ENCODE measurements around the gene CLASP1. TPM values are rescaled to one million over a fixed set of nuclear protein-coding genes. Genes with fewer than 3 reads are reported as not detected.

CLASP1 gene
- total and polyA plus RNA-seq, 4 donors = 7.5 to 50.0 (median 21.9) TPM

DNA sequence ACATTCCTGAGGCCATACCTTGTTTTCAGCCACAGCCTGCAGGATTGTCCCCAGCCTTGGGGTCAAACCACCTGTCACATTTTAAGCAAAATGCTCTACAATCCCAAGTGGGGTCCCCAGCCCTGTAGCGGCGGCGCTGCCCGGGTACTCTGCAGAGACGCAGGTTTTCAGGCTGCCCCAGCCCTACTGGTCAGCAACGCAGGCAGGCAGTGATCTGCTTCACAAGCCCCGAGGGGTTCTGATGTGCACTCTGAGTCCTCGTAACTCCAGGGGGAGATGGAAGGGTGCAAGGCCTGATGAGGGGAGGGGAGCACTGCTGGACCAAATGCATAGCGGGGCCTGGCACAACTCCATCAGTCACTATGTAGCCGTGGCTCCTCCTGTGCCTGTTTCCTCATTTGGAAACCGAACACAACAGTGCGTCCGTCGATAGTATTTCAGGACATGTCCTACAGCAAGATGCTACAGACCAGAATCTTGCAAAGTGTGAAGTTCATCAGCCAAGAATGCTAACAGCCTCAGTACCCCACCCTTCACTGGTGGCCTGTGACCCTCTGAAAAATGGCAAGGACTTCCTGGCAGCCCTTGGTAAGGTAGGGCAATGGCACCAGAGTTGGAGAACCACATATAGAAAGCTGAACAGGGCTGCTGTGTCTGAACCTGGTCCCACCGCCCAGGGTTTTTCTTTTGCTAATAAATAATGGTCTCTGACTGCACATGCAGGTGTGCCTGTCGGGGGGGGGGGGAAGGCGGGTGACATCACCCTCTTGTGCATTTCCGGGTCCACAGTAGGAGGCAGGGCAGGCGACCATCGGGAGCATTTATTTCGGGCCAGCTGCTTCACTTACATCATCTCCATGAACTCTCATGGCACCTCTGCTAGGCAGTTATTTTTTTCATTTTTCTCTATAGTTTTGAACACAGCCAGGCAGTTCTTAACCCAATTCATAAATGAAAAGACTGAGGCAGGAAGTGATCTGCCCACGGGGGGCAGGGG lies 313.7 kb downstream of the CLASP1 start (continued):
- TF ChIP-seq, protein P1, sequence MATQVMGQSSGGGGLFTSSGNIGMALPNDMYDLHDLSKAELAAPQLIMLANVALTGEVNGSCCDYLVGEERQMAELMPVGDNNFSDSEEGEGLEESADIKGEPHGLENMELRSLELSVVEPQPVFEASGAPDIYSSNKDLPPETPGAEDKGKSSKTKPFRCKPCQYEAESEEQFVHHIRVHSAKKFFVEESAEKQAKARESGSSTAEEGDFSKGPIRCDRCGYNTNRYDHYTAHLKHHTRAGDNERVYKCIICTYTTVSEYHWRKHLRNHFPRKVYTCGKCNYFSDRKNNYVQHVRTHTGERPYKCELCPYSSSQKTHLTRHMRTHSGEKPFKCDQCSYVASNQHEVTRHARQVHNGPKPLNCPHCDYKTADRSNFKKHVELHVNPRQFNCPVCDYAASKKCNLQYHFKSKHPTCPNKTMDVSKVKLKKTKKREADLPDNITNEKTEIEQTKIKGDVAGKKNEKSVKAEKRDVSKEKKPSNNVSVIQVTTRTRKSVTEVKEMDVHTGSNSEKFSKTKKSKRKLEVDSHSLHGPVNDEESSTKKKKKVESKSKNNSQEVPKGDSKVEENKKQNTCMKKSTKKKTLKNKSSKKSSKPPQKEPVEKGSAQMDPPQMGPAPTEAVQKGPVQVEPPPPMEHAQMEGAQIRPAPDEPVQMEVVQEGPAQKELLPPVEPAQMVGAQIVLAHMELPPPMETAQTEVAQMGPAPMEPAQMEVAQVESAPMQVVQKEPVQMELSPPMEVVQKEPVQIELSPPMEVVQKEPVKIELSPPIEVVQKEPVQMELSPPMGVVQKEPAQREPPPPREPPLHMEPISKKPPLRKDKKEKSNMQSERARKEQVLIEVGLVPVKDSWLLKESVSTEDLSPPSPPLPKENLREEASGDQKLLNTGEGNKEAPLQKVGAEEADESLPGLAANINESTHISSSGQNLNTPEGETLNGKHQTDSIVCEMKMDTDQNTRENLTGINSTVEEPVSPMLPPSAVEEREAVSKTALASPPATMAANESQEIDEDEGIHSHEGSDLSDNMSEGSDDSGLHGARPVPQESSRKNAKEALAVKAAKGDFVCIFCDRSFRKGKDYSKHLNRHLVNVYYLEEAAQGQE (IDR thresholded peaks at IDR 0.05) = no peak
- TF ChIP-seq JUND (IDR thresholded peaks at IDR 0.05) = no peak
- TF ChIP-seq GABPA (IDR thresholded peaks at IDR 0.05 in 1 of 2, conservative IDR thresholded peaks at IDR 0.05 in 1 of 2) = no peak
- TF ChIP-seq RXRA (IDR thresholded peaks at IDR 0.05) = no peak
- no peak for TF ChIP-seq TAF1 (conservative IDR thresholded peaks at IDR 0.05)
- no peak for TF ChIP-seq FOXA1 (IDR thresholded peaks at IDR 0.05)
- no peak for TF ChIP-seq SP1 (IDR thresholded peaks at IDR 0.05)
- TF ChIP-seq, protein P2, sequence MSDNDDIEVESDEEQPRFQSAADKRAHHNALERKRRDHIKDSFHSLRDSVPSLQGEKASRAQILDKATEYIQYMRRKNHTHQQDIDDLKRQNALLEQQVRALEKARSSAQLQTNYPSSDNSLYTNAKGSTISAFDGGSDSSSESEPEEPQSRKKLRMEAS (IDR thresholded peaks at IDR 0.05) = no peak
- no peak for TF ChIP-seq ATF3 (IDR thresholded peaks at IDR 0.05)
- no peak for TF ChIP-seq YY1 (IDR thresholded peaks at IDR 0.05)

DNA sequence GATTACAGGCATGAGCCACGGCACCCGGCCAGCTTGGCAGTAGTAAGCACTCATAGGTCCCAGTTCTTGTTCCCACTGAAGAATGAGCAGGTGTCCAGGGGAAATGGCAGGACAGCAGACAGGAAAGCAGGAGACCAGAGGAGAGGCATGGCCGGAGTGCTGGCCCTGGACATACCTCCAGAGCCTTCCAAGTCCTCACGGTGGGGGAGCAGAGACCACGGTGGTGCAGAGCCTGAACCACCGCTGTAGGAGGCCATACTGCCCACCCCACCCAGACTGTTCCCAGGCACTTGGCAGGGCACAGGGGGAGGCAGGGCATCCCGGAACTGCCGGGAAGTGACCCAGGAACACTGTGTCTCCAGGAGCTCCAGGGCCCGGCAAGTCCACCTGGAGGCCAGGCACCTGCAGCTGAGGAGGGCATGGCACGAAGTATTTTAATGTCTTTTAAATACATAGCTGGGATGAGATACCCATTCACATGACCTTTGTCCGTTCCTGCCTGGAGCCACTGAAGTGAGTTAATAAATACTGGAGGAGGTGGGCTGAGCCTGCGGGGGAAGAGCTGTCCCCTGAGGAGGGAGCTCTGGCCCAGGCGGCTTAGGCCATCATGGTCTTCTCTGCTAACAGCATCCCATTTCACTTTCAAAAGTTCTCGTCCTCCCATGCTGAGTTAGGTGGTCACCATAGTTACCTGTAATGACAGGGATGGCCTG lies 314.5 kb downstream of the CLASP1 start:
- no peak for DNase-seq (ENCODE audit: low spot score)
- TF ChIP-seq FOXA2 (IDR thresholded peaks at IDR 0.05) = no peak
- no peak for TF ChIP-seq GABPA (IDR thresholded peaks at IDR 0.05 in 1 of 2, conservative IDR thresholded peaks at IDR 0.05 in 1 of 2)
- peak in 1 of 2 donors; percentile 20 for TF ChIP-seq HNF4A (conservative IDR thresholded peaks at IDR 0.05)
- TF ChIP-seq HNF4G (IDR thresholded peaks at IDR 0.05) = no peak
- no peaks in the 10 kb centered on the region for H3K9me3 ChIP-seq (ENCODE audit: control insufficient read depth in 4 of 4, low read length in 3 of 4)
- peaks cover 0 to 8% (median 4%) of the 10 kb centered on the region in 4 donors for H3K4me1 ChIP-seq (ENCODE audit: control insufficient read depth in 4 of 4, insufficient read depth in 4 of 4, low read length in 3 of 4)
- no peaks in the 10 kb centered on the region for H3K27me3 ChIP-seq (ENCODE audit: control insufficient read depth in 4 of 4, insufficient read depth in 4 of 4, low read length in 3 of 4)
- peaks cover 0 to 9% (median 5%) of the 10 kb centered on the region in 4 donors for H3K36me3 ChIP-seq (ENCODE audit: control insufficient read depth in 4 of 4, insufficient read depth in 3 of 4, low read depth in 1 of 4, low read length in 3 of 4)
- WGBS = 53% methylated on average over 14 of the region's 14 CpGs
- no peak overlapping the region for H3K9ac ChIP-seq (ENCODE audit: low read depth in 1 of 2, low read length in 2 of 2)
- H3K4me3 ChIP-seq (ENCODE audit: low read depth in 1 of 3, low read length in 3 of 3) = no peak overlapping the region
- no peak overlapping the region for H3K27ac ChIP-seq (ENCODE audit: low read depth in 1 of 2, low read length in 2 of 2)

DNA sequence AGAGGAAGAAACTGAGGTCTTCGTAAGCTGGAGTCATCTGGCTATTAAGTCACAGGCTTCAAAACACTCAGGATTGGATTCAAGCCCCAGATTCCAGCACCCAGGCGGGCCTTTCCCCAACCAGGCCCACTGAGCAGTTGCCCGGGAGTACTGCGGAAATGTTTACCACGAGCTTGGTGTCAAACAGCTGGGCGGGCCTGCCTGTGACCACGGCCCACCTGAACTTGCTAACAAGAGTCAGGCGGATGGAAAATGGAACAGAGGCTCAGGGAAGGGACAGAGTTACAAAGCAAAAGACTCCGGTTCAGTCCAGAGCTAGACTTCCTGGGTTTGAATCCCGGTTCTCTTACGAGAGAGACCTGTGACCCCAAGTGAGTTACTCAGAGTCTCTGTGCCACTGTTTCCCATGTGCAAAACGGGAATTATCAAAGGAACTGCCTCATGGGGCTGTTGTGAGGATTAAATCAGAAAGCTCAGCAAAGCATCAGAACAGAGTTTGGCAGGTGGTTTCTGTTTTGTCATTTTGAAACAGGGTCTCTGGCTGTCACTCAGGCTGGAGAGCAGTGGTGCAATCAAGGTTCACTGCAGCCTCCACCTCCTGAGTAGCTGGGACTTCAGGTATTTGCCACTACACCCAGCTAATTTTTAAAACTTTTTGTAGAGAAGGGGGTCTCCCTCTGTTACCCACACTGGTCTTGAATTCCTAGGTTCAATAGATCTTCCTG lies 315.3 kb downstream of the CLASP1 start:
- Histone ChIP-seq H3K27ac (ENCODE audit: low read depth in 1 of 2, low read length in 2 of 2) (no peak overlapping the region), H3K4me1 (ENCODE audit: control insufficient read depth in 4 of 4, insufficient read depth in 4 of 4, low read length in 3 of 4) (peaks cover 0 to 8% (median 4%) of the 10 kb centered on the region in 4 donors), H3K9ac (ENCODE audit: low read depth in 1 of 2, low read length in 2 of 2) (no peak overlapping the region), H3K36me3 (ENCODE audit: control insufficient read depth in 4 of 4, insufficient read depth in 3 of 4, low read depth in 1 of 4, low read length in 3 of 4) (peaks cover 0 to 6% (median 2%) of the 10 kb centered on the region in 4 donors), H3K4me3 (ENCODE audit: low read depth in 1 of 3, low read length in 3 of 3) (no peak overlapping the region), H3K27me3 (ENCODE audit: control insufficient read depth in 4 of 4, insufficient read depth in 4 of 4, low read length in 3 of 4) (no peaks in the 10 kb centered on the region), H3K9me3 (ENCODE audit: control insufficient read depth in 4 of 4, low read length in 3 of 4) (no peaks in the 10 kb centered on the region)
- WGBS = 74% methylated on average over 12 of the region's 12 CpGs
- DNase-seq (ENCODE audit: low spot score) = no peak
- TF ChIP-seq JUND (IDR thresholded peaks at IDR 0.05) (no peak), NR2F2 (IDR thresholded peaks at IDR 0.05) (no peak), TAF1 (conservative IDR thresholded peaks at IDR 0.05) (no peak), CTCF (IDR thresholded peaks at IDR 0.05; ENCODE audit: low read depth, low read length, missing input control) (no peak), YY1 (IDR thresholded peaks at IDR 0.05) (no peak), HNF4A (conservative IDR thresholded peaks at IDR 0.05) (no peak), ATF3 (IDR thresholded peaks at IDR 0.05) (no peak), FOXA2 (IDR thresholded peaks at IDR 0.05) (no peak)
- TF ChIP-seq, protein P1 (IDR thresholded peaks at IDR 0.05) = no peak
- TF ChIP-seq, protein P2 (IDR thresholded peaks at IDR 0.05) = no peak
